Liver (tissue), 3 donors: ENCODE measurements around the gene DDHD1.

Source experiments
- ATF3 ChIP-seq: IDR thresholded peaks from 2 replicates; pipeline ENCODE4 v1.6.1; 2016; ENCODE audit warnings: antibody characterized with exemption
- EGR1 ChIP-seq, 2 donors: IDR thresholded peaks; 2 replicates each; pipeline ENCODE4 v1.6.1; 2016 to 2018; ENCODE audit warnings: antibody characterized with exemption in 2 of 2, low read depth in 2 of 2
- GABPA ChIP-seq, 2 donors: IDR thresholded peaks in 1 of 2; conservative IDR thresholded peaks in 1 of 2; 2 replicates each; pipeline ENCODE4 v1.6.1; 2016; ENCODE audit warnings: antibody characterized with exemption in 2 of 2, mild to moderate bottlenecking in 1 of 2, moderate library complexity in 1 of 2
- HNF4A ChIP-seq, 2 donors: conservative IDR thresholded peaks; 2 replicates each; pipeline ENCODE4 v1.6.1; 2016; ENCODE audit warnings: antibody characterized with exemption in 2 of 2, mild to moderate bottlenecking in 2 of 2
- JUND ChIP-seq, 2 donors: IDR thresholded peaks; 2 replicates each; pipeline ENCODE4 v1.6.1; 2016; ENCODE audit warnings: antibody characterized with exemption in 2 of 2
- RAD21 ChIP-seq, 2 donors: IDR thresholded peaks; 2 replicates each; pipeline ENCODE4 v1.6.1; 2016; ENCODE audit warnings: antibody characterized with exemption in 2 of 2, mild to moderate bottlenecking in 2 of 2
- REST ChIP-seq: IDR thresholded peaks from 2 replicates; pipeline ENCODE4 v1.6.1; 2016; ENCODE audit warnings: antibody characterized with exemption, mild to moderate bottlenecking
- RXRA ChIP-seq, 2 donors: IDR thresholded peaks; 2 replicates each; pipeline ENCODE4 v1.6.1; 2017 to 2018; ENCODE audit warnings: antibody characterized with exemption in 2 of 2, mild to moderate bottlenecking in 1 of 2
- TAF1 ChIP-seq: conservative IDR thresholded peaks from 2 replicates; pipeline ENCODE4 v1.6.1; 2016; ENCODE audit warnings: antibody characterized with exemption, mild to moderate bottlenecking
- YY1 ChIP-seq: IDR thresholded peaks from 2 replicates; pipeline ENCODE4 v1.6.1; 2016; ENCODE audit warnings: antibody characterized with exemption, mild to moderate bottlenecking
- TF ChIP-seq, protein P1 (sequence below): fragments of 150-350 bp; IDR thresholded peaks from 2 replicates; pipeline ENCODE4 v1.5.1; 2017; ENCODE audit warnings: improper control_type of control experiment, low read depth, low read length; ENCODE audit not compliant: missing input control
- TF ChIP-seq, protein P2 (sequence below): IDR thresholded peaks from 2 replicates; pipeline ENCODE4 v1.6.1; 2016; ENCODE audit warnings: antibody characterized with exemption
- donor health status: healthy.
- donor health status: healthy.

DNA sequence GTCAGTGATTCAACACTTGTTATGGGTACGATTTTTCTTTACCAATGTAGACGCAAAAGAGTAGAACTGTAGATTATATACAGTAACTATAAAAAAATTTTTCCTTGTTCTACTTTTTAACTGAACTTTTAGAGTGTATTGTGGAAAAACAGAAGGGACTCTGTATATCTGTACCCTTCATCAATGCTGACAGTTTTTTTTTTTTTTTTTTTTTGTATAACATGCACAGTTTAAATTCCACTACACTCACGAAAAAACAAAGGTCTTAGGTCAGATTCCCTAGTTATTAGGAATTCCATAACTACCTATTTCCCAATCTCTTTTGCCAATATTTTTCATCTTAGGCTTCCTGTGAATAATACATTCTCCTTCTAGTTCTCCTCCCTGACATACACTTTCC is 6.4 kb downstream of the DDHD1 start:
- TF ChIP-seq EGR1 (IDR thresholded peaks at IDR 0.05; ENCODE audit: low read depth in 2 of 2) (no peak), YY1 (no peak), RAD21 (IDR thresholded peaks at IDR 0.05) (no peak), JUND (IDR thresholded peaks at IDR 0.05) (no peak), ATF3 (no peak), REST (no peak), TAF1 (no peak), RXRA (IDR thresholded peaks at IDR 0.05) (no peak), HNF4A (conservative IDR thresholded peaks at IDR 0.05) (no peak), GABPA (IDR thresholded peaks at IDR 0.05 in 1 of 2, conservative IDR thresholded peaks at IDR 0.05 in 1 of 2) (no peak)
- TF ChIP-seq, protein P1, sequence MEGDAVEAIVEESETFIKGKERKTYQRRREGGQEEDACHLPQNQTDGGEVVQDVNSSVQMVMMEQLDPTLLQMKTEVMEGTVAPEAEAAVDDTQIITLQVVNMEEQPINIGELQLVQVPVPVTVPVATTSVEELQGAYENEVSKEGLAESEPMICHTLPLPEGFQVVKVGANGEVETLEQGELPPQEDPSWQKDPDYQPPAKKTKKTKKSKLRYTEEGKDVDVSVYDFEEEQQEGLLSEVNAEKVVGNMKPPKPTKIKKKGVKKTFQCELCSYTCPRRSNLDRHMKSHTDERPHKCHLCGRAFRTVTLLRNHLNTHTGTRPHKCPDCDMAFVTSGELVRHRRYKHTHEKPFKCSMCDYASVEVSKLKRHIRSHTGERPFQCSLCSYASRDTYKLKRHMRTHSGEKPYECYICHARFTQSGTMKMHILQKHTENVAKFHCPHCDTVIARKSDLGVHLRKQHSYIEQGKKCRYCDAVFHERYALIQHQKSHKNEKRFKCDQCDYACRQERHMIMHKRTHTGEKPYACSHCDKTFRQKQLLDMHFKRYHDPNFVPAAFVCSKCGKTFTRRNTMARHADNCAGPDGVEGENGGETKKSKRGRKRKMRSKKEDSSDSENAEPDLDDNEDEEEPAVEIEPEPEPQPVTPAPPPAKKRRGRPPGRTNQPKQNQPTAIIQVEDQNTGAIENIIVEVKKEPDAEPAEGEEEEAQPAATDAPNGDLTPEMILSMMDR: no peak
- TF ChIP-seq, protein P2, sequence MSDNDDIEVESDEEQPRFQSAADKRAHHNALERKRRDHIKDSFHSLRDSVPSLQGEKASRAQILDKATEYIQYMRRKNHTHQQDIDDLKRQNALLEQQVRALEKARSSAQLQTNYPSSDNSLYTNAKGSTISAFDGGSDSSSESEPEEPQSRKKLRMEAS: no peak
